HepG2 (cell line): ENCODE results near the gene LXN. TPM values are rescaled to one million over a fixed set of nuclear protein-coding genes. Genes with fewer than 3 reads are reported as not detected.

Experiments used
- CREM ChIP-seq, 2 experiments: sonication (generic) in 1 of 2; formaldehyde crosslinking in 1 of 2; IDR thresholded peaks; 2 replicates each; pipeline versions ENCODE4 v1.4.0 to v1.6.1; 2016 to 2020; ENCODE audit warnings: antibody characterized with exemption in 1 of 2, mild to moderate bottlenecking in 1 of 2, missing genetic modification reagents in 1 of 2
- ELF3 ChIP-seq: IDR thresholded peaks from 2 replicates; pipeline ENCODE4 v1.6.1; 2016; ENCODE audit warnings: missing genetic modification reagents, missing compliant biosample characterization
- FOXK1 ChIP-seq: sonication (generic); formaldehyde crosslinking; IDR thresholded peaks from 2 replicates; pipeline ENCODE4 v1.4.0; 2020; ENCODE audit warnings: low read depth, missing genetic modification reagents, borderline replicate concordance
- HNF4G ChIP-seq, 2 experiments: sonication (generic) in 1 of 2; formaldehyde crosslinking in 1 of 2; IDR thresholded peaks; 2 replicates each; pipeline versions ENCODE4 v1.4.0 to v1.6.1; 2011 to 2020; ENCODE audit warnings: borderline replicate concordance in 2 of 2, low read depth in 2 of 2, mild to moderate bottlenecking in 2 of 2, low read length in 1 of 2, missing genetic modification reagents in 1 of 2, moderate library complexity in 1 of 2
- HOXD1 ChIP-seq: sonication (generic); formaldehyde crosslinking; IDR thresholded peaks from 2 replicates; pipeline ENCODE4 v1.5.0; 2020; ENCODE audit warnings: missing genetic modification reagents
- IKZF5 ChIP-seq: IDR thresholded peaks from 2 replicates; pipeline ENCODE4 v1.6.1; 2018; ENCODE audit warnings: missing genetic modification reagents, mild to moderate bottlenecking, missing compliant biosample characterization
- MEF2D ChIP-seq: sonication (generic); formaldehyde crosslinking; IDR thresholded peaks from 2 replicates; pipeline ENCODE4 v1.5.1; 2020; ENCODE audit warnings: mild to moderate bottlenecking, missing genetic modification reagents
- NKX3-1 ChIP-seq: sonication (generic); formaldehyde crosslinking; IDR thresholded peaks from 2 replicates; pipeline ENCODE4 v1.5.0; 2020; ENCODE audit warnings: missing genetic modification reagents
- PRPF4 ChIP-seq: fragments of 200-400 bp; formaldehyde crosslinking; IDR thresholded peaks from 2 replicates; pipeline ENCODE4 v1.6.1; 2016; ENCODE audit warnings: low read length, low read depth; ENCODE audit not compliant: poor library complexity, severe bottlenecking
- REL ChIP-seq: sonication (generic); formaldehyde crosslinking; conservative IDR thresholded peaks from 2 replicates; pipeline ENCODE4 v1.8.0; 2022; ENCODE audit warnings: mild to moderate bottlenecking, missing genetic modification reagents, moderate library complexity
- RNF2 ChIP-seq: fragments of 450-650 bp; conservative IDR thresholded peaks from 2 replicates; pipeline ENCODE4 v1.6.1; 2016; ENCODE audit warnings: low read depth
- SMAD9 ChIP-seq: sonication (generic); formaldehyde crosslinking; IDR thresholded peaks from 2 replicates; pipeline ENCODE4 v1.5.1; 2020; ENCODE audit warnings: mild to moderate bottlenecking, missing genetic modification reagents
- SMARCC2 ChIP-seq: fragments of 450-650 bp; IDR thresholded peaks from 2 replicates; pipeline ENCODE4 v1.6.1; 2017; ENCODE audit warnings: antibody characterized with exemption, mild to moderate bottlenecking
- SP5 ChIP-seq: IDR thresholded peaks from 2 replicates; pipeline ENCODE4 v1.6.1; 2016; ENCODE audit warnings: low read depth, borderline replicate concordance
- TFDP1 ChIP-seq: IDR thresholded peaks from 2 replicates; pipeline ENCODE4 v1.6.1; 2016; ENCODE audit warnings: missing compliant biosample characterization, missing genetic modification reagents, borderline replicate concordance
- YY1 ChIP-seq: IDR thresholded peaks from 2 replicates; pipeline ENCODE4 v1.6.1; 2011; ENCODE audit warnings: low read length, low read depth, moderate library complexity, mild to moderate bottlenecking; ENCODE audit not compliant: insufficient read depth, insufficient replicate concordance
- ZEB1 ChIP-seq: IDR thresholded peaks from 2 replicates; pipeline ENCODE4 v1.6.1; 2012; ENCODE audit warnings: mild to moderate bottlenecking, low read depth, inconsistent platforms; ENCODE audit not compliant: insufficient replicate concordance
- ZNF235 ChIP-seq: sonication (generic); formaldehyde crosslinking; IDR thresholded peaks from 2 replicates; pipeline ENCODE4 v1.8.1; 2023; ENCODE audit warnings: mild to moderate bottlenecking, missing genetic modification reagents, borderline replicate concordance
- ZNF264 ChIP-seq: sonication (generic); formaldehyde crosslinking; IDR thresholded peaks from 2 replicates; pipeline ENCODE4 v1.4.0; 2020; ENCODE audit warnings: missing genetic modification reagents
- ZNF350 ChIP-seq: sonication (generic); formaldehyde crosslinking; IDR thresholded peaks from 2 replicates; pipeline ENCODE4 v1.4.0; 2020; ENCODE audit warnings: mild to moderate bottlenecking, low read depth, missing genetic modification reagents, borderline replicate concordance
- ZNF383 ChIP-seq: sonication (generic); formaldehyde crosslinking; IDR thresholded peaks from 2 replicates; pipeline ENCODE4 v1.4.0; 2020; ENCODE audit warnings: missing genetic modification reagents, mild to moderate bottlenecking, borderline replicate concordance
- ZNF432 ChIP-seq: sonication (generic); formaldehyde crosslinking; IDR thresholded peaks from 2 replicates; pipeline ENCODE4 v1.5.0; 2020; ENCODE audit warnings: missing genetic modification reagents, mild to moderate bottlenecking, borderline replicate concordance
- ZNF576 ChIP-seq: sonication (generic); formaldehyde crosslinking; IDR thresholded peaks from 2 replicates; pipeline ENCODE4 v1.4.0; 2020; ENCODE audit warnings: mild to moderate bottlenecking, missing genetic modification reagents
- ZNF580 ChIP-seq: IDR thresholded peaks from 2 replicates; pipeline ENCODE4 v1.6.1; 2016; ENCODE audit warnings: low read depth, borderline replicate concordance
- ZNF691 ChIP-seq: sonication (generic); formaldehyde crosslinking; IDR thresholded peaks from 2 replicates; pipeline ENCODE4 v1.4.0; 2020; ENCODE audit warnings: missing genetic modification reagents, low read depth, mild to moderate bottlenecking, borderline replicate concordance
- ZNF724P ChIP-seq: sonication (generic); formaldehyde crosslinking; IDR thresholded peaks from 2 replicates; pipeline ENCODE4 v1.8.0; 2022; ENCODE audit warnings: missing genetic modification reagents, borderline replicate concordance
- polyA plus RNA-seq, 8 experiments: library from polyadenylated mRNA; depleted of rRNA in 3 of 8; stranded (reverse) in 7 of 8; unstranded in 1 of 8; fragments of >200 nt; fragmentation: Illumina TruSeq in 4 of 8; extraction: Trizol in 4 of 8; gene quantifications; 2 replicates each; pipeline versions ENCODE4 v1.2.1 to v1.2.3, GENCODE V29; 2011 to 2016; ENCODE audit warnings: low read depth in 4 of 8, missing spikeins in 1 of 8, mixed read lengths in 1 of 8; ENCODE audit not compliant: insufficient read depth in 1 of 8
- total RNA-seq, 5 experiments: library from RNA; depleted of rRNA; stranded (reverse); fragments of >200 nt; fragmentation: Illumina TruSeq; extraction: Trizol; gene quantifications; 2 replicates each; pipeline ENCODE4 v1.2.3, GENCODE V29; 2016; ENCODE audit warnings: low read depth in 1 of 5

Gene LXN
- total and polyA plus RNA-seq, 2 of the 13 experiments (the other 11 are each of a cell fraction or from before 2014, with no cell fraction given), result not detected

- TF ChIP-seq SMAD9 (no peak), HOXD1 (CRISPR knock-in tag) (0 out of 2 replicates have a peak, but pooled peaks have one; percentile 38), HNF4G (IDR thresholded peaks at IDR 0.05; ENCODE audit: borderline replicate concordance, low read depth, low read length) (peak; percentile 71; the same call in 1 of the 2 replicates), HNF4G (CRISPR knock-in tag; IDR thresholded peaks at IDR 0.05; ENCODE audit: borderline replicate concordance, low read depth) (no peak), PRPF4 (no peak), ZEB1 (no peak), NKX3-1 (peak; percentile 60; the same call in 1 of the 2 replicates), FOXK1 (CRISPR knock-in tag) (peak; percentile 95), IKZF5 (peak; percentile 94), SP5 (CRISPR knock-in tag) (peak; percentile 86), MEF2D (CRISPR knock-in tag) (peak; percentile 83; the same call in 1 of the 2 replicates), ELF3 (peak; percentile 94), ZNF350 (CRISPR knock-in tag) (peak; percentile 91; the same call in 1 of the 2 replicates), ZNF383 (CRISPR knock-in tag) (no peak), ZNF235 (CRISPR knock-in tag) (no peak), ZNF580 (CRISPR knock-in tag) (peak; percentile 91; the same call in 1 of the 2 replicates), REL (CRISPR knock-in tag) (0 out of 2 replicates have a peak, but pooled peaks have one; percentile 23), ZNF724P (peak; percentile 77; the same call in 1 of the 2 replicates), ZNF432 (CRISPR knock-in tag) (no peak), ZNF576 (CRISPR knock-in tag) (no peak), TFDP1 (peak; percentile 72; the same call in 1 of the 2 replicates), CREM (IDR thresholded peaks at IDR 0.05) (peak; percentile 87), CREM (CRISPR knock-in tag; IDR thresholded peaks at IDR 0.05) (no peak), SMARCC2 (no peak), YY1 (peak; percentile 64), ZNF264 (CRISPR knock-in tag) (0 out of 2 replicates have a peak, but pooled peaks have one; percentile 34), ZNF691 (CRISPR knock-in tag) (peak; percentile 90; the same call in 1 of the 2 replicates), RNF2 (peak; percentile 90)
Measured at GRCh38 chr3:158644345-158644908, 28.0 kb downstream of the LXN start, which contains the start of gene GFM1 (continued).
